Daoy (cell line): ENCODE measurements around the gene CREB5. TPM values are rescaled to one million over a fixed set of nuclear protein-coding genes. Genes with fewer than 3 reads are reported as not detected.
"Not testable (repeated sequence)": the region's sequence is repeated elsewhere in the genome, so short reads cannot be mapped to it uniquely, and the experiment has no call there.

Source experiments
- DNase-seq: peaks from one replicate; pipeline ENCODE4 v3.0.0-alpha.2; 2015; ENCODE audit warnings: low read depth
- total RNA-seq: library from RNA; depleted of rRNA; stranded (reverse); fragments of >200 nt; shearing (Covaris generic); gene quantifications from 2 replicates; pipeline ENCODE4 v1.2.3, GENCODE V29; 2014

The CREB5 gene
- total RNA-seq, 1 experiment from 2014 or later: 12.1 TPM

GRCh38 chr7:28548416-28548815 lies 136.1 kb downstream of the CREB5 start:
- no peak for DNase-seq

GRCh38 chr7:28549998-28550397 lies 137.7 kb downstream of the CREB5 start:
- DNase-seq: no peak

GRCh38 chr7:28550580-28551186 lies 138.4 kb downstream of the CREB5 start:
- DNase-seq: no peak

- DNase-seq: no peak
Observed at GRCh38 chr7:28551331-28551730, 139.0 kb downstream of the CREB5 start.

- DNase-seq: not testable (repeated sequence)
Observed at GRCh38 chr7:28551766-28552165, 139.4 kb downstream of the CREB5 start.

- no peak for DNase-seq
Observed at GRCh38 chr7:28554802-28555471, 142.6 kb downstream of the CREB5 start.

- DNase-seq: no peak
Observed at GRCh38 chr7:28556025-28556424, 143.7 kb downstream of the CREB5 start.

GRCh38 chr7:28556671-28557070 lies 144.4 kb downstream of the CREB5 start:
- DNase-seq: no peak

- DNase-seq: no peak
Observed at GRCh38 chr7:28558236-28558635, 145.9 kb downstream of the CREB5 start.

GRCh38 chr7:28560767-28561166 lies 148.4 kb downstream of the CREB5 start:
- no peak for DNase-seq

- DNase-seq: no peak
Observed at GRCh38 chr7:28564033-28564432, 151.7 kb downstream of the CREB5 start.

GRCh38 chr7:28564755-28565374 lies 152.5 kb downstream of the CREB5 start:
- no peak for DNase-seq

GRCh38 chr7:28565980-28566379 lies 153.7 kb downstream of the CREB5 start:
- no peak for DNase-seq

GRCh38 chr7:28570113-28570969 lies 158.0 kb downstream of the CREB5 start:
- DNase-seq: no peak

GRCh38 chr7:28570970-28571288 lies 158.6 kb downstream of the CREB5 start:
- peak; percentile 79 for DNase-seq

- DNase-seq: no peak
Observed at GRCh38 chr7:28571405-28571804, 159.1 kb downstream of the CREB5 start.

- DNase-seq: no peak
Observed at GRCh38 chr7:28572321-28573058, 160.2 kb downstream of the CREB5 start.

- DNase-seq: peak; percentile 85
Observed at GRCh38 chr7:28573059-28573553, 160.8 kb downstream of the CREB5 start.

GRCh38 chr7:28573651-28574301 lies 161.5 kb downstream of the CREB5 start:
- DNase-seq: peak; percentile 67

- DNase-seq: no peak
Observed at GRCh38 chr7:28575241-28575643, 162.9 kb downstream of the CREB5 start.

GRCh38 chr7:28576656-28577055 lies 164.3 kb downstream of the CREB5 start:
- DNase-seq: no peak
